Mucosa of descending colon (tissue), 3 donors: ENCODE measurements around the gene DGKD. TPM values are rescaled to one million over a fixed set of nuclear protein-coding genes. Genes with fewer than 3 reads are reported as not detected.

Experiments
- ATAC-seq: fragments of 200-7000 bp; cut with Tn5 transposase; one replicate; pipeline ENCODE4 v1.9.1; 2020; ENCODE audit warnings: mild to moderate bottlenecking, moderate library complexity
- DNase-seq, 3 donors: peaks; one replicate each; pipeline ENCODE4 v3.0.0-alpha.2; 2020
- H3K36me3 ChIP-seq: fragments of 200-600 bp; one replicate; pipeline ENCODE4 v1.8.0; 2021; ENCODE audit warnings: low read depth, mild to moderate bottlenecking
- H3K4me1 ChIP-seq: fragments of 200-600 bp; one replicate; pipeline ENCODE4 v1.8.0; 2021; ENCODE audit warnings: low read depth, mild to moderate bottlenecking
- H3K4me3 ChIP-seq: fragments of 200-600 bp; one replicate; pipeline ENCODE4 v1.8.0; 2021; ENCODE audit warnings: mild to moderate bottlenecking
- H3K9me3 ChIP-seq: fragments of 200-600 bp; one replicate; pipeline ENCODE4 v1.8.0; 2021; ENCODE audit warnings: mild to moderate bottlenecking
- intact Hi-C, 2 donors: fragments of 100-400 bp; cut with DNase I in 1 of 2; cut with micrococcal nuclease in 1 of 2; formaldehyde crosslinking; loops; one replicate each; pipeline versions ENCODE4 v1.11.0 to v1.11.1; 2022; cut with DNase I, micrococcal nuclease
- total RNA-seq, 3 donors: library from RNA; stranded (reverse); fragmentation: NEBNext Ultra II Directional in 2 of 3; extraction: Animal tissue kit (Norgen Biotek cat#: 25700) in 2 of 3; gene quantifications; one replicate each; pipeline versions ENCODE4 v1.2.1 to v1.2.4, GENCODE V29; 2021 to 2023
- TF ChIP-seq, protein P1 (sequence below): fragments of 200-600 bp; IDR thresholded peaks from one replicate; pipeline ENCODE4 v1.8.0; 2022; ENCODE audit warnings: antibody characterized with exemption, mild to moderate bottlenecking
- donor health status: DM: no; HTN: no; CAD: no; lungs with moderate emphysema.
- donor health status: DM: no; HTN: no; CAD: no.
- donor health status: DM: no; HTN: yes; CAD: no.

The DGKD gene
- total RNA-seq, 3 donors from 2014 or later = 81.8 to 159 (median 102) TPM

DNA sequence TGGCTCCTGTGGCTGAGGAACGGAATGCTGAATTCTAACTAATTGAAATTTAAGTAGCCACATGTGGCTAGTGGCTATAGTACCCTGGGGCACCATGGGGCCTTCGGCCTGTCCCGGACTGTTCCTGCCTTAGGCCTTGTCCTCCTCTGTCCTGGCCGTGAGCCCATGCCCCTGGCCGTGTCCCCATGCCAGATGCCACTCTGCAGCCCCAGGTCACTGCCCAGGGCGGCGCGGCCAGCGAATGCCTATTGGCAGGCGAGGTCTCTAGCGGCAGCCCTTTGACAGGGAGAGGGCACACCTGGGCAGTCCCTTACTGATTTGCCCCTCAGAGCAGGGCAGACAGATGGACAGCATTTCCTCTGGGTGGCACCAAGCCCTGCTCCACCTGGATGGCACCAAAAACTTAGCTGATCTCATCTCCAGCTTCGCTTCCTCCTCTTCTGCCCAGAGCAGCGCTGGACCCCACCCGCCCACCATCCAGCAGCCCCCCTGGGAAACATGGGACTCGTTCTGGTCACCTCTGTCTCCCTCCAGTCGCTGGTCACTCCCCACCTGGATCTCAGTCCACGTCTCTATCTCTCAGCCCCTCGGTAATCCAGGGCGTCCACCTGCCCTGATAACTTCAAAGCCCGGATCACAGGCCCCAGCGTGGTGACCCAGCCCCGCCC, 1.1 kb upstream of the DGKD start:
- H3K36me3 ChIP-seq = no peaks in the 10 kb centered on the region
- DNase-seq (peak in 2 of 3 donors; percentile 76 to 79), ATAC-seq (no peak)
- no peak overlapping the region for H3K4me3 ChIP-seq
- TF ChIP-seq, protein P1, sequence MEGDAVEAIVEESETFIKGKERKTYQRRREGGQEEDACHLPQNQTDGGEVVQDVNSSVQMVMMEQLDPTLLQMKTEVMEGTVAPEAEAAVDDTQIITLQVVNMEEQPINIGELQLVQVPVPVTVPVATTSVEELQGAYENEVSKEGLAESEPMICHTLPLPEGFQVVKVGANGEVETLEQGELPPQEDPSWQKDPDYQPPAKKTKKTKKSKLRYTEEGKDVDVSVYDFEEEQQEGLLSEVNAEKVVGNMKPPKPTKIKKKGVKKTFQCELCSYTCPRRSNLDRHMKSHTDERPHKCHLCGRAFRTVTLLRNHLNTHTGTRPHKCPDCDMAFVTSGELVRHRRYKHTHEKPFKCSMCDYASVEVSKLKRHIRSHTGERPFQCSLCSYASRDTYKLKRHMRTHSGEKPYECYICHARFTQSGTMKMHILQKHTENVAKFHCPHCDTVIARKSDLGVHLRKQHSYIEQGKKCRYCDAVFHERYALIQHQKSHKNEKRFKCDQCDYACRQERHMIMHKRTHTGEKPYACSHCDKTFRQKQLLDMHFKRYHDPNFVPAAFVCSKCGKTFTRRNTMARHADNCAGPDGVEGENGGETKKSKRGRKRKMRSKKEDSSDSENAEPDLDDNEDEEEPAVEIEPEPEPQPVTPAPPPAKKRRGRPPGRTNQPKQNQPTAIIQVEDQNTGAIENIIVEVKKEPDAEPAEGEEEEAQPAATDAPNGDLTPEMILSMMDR = no peak
- no peaks in the 10 kb centered on the region for H3K9me3 ChIP-seq
- peaks cover 41% of the 10 kb centered on the region for H3K4me1 ChIP-seq
- intact Hi-C loops = loop anchor here in 1 of 2 donors (10.0 kb wide), 1 partner anchor 92 kb away; no protein-coding TSS in a partner anchor

DNA sequence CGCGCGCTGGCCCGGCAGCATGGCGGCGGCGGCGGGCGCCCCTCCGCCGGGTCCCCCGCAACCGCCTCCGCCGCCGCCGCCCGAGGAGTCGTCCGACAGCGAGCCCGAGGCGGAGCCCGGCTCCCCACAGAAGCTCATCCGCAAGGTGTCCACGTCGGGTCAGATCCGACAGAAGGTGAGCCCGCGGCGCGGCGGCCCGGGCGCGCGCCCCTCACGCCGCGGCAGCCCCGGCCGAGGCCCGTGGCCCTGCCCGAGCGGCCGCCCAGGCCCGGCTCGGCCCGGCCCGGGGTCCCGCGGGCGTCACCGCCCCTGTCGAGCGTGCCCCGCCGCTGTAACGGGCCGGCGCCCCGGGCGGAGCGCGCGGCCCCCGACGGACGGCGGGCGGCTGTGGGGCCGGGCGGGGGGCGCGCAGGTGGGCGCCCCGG, 218 bp downstream of the DGKD start:
- peaks cover 29% of the 10 kb centered on the region for H3K4me1 ChIP-seq
- DNase-seq (peak in 1 of 3 donors; percentile 75), ATAC-seq (no peak)
- no peaks in the 10 kb centered on the region for H3K9me3 ChIP-seq
- peak overlapping the region; percentile 44 for H3K4me3 ChIP-seq
- no peaks in the 10 kb centered on the region for H3K36me3 ChIP-seq
- intact Hi-C loops = loop anchor here in 1 of 2 donors (10.0 kb wide), 1 partner anchor 90 kb away; no protein-coding TSS in a partner anchor
- TF ChIP-seq, protein P1 = no peak

DNA sequence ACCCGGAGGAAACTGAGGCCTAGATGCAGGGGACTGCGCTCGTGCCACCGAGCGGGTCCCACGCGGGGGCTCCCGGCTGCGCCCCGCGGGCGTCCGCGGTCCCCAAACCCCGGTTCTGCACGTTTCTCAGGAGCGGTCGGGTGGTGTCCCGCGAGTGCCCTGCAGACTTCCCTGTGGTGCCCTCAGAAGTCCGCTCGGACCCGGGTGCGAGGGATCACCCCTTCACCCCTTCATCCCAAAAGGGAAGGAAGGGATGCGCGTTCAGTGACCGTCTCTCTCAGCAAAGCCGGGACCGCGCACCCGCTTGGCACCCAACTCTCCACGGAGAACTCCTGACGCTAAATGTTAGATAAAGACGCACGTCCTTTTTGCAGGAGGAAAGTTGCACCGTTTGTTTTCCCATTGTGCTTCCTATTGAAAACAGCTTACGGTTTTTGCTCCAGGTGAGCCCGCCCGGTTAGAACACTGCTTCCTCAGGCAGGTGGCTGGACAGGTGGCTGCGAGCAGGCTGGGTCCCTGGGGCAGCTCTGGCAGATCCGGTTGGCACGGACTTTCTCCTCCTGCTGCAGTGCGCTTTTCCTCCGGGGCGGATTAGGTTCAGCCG, 779 bp downstream of the DGKD start:
- Histone ChIP-seq H3K36me3 (no peaks in the 10 kb centered on the region), H3K4me3 (peak overlapping the region; percentile 44), H3K4me1 (peaks cover 25% of the 10 kb centered on the region), H3K9me3 (no peaks in the 10 kb centered on the region)
- peak; percentile 57 to 76 (median 68) for DNase-seq
- intact Hi-C loops = loop anchor here in 1 of 2 donors (10.0 kb wide), 1 partner anchor 90 kb away; no protein-coding TSS in a partner anchor
- ATAC-seq = peak; percentile 41
- TF ChIP-seq, protein P1 = no peak

DNA sequence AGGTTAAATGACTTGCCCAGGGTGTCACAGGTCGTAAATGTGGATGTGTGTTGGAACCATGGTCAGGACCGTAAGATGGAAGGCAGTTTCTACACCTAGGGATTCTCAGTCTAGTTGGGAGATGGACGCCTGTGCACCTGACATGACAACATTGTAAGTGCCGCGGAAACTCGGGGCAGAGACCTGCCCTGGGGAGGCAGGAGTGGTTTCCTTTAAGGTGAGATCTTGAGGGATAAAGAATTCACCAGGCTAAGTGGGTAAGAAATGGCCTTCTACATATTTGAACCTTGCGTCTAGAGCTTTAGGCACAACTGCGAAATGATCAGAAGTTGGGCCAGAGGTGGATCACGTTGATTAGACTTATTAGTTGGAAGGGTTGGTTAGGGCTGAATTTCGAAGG, 1.6 kb downstream of the DGKD start:
- ATAC-seq = no peak
- Histone ChIP-seq H3K9me3 (no peaks in the 10 kb centered on the region), H3K36me3 (no peaks in the 10 kb centered on the region), H3K4me1 (peaks cover 20% of the 10 kb centered on the region), H3K4me3 (no peak overlapping the region)
- no peak for DNase-seq
- TF ChIP-seq, protein P1 = no peak
- intact Hi-C loops = loop anchor here in 1 of 2 donors (10.0 kb wide), 1 partner anchor 89 kb away; no protein-coding TSS in a partner anchor

DNA sequence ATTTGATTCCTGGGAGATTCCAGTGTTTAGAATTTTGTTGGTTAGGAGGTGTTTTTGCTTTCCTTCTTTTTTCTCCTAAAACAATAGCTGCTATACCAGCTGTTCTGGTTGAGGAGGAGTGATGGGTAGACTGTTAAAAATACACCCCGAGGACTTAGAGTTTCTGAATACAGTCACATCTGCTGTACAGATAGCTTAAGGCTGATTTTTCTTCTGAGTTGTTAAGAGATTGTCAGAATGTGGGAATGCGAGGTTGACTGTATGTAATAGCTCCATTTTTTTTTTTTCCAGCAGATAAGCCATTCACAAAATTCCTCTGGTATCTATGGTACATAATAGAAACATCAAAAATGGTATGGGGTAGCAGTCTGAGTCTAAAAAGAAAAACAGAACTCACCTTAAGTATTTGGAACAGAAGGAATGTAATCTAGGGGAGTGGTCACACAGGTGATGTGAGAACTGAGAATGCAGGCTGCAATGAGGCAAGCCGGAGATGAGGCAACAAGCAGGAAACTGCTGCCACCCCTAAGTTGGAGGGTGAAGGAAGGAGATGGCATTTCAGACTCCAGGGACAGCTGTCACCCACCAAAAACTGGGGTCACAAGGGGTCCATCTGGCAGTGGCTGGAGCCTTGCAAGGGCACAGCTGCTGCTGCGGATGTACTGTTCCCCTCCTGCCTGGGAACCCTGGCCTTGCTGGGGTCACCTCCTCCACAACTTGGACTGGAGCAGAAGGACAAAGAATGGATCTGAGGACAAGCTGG, 2.4 kb downstream of the DGKD start:
- TF ChIP-seq, protein P1 = no peak
- DNase-seq = no peak
- no peaks in the 10 kb centered on the region for H3K9me3 ChIP-seq
- no peak for ATAC-seq
- H3K36me3 ChIP-seq = no peaks in the 10 kb centered on the region
- H3K4me3 ChIP-seq = no peak overlapping the region
- H3K4me1 ChIP-seq = peaks cover 20% of the 10 kb centered on the region
- intact Hi-C loops = loop anchor here in 1 of 2 donors (10.0 kb wide), 1 partner anchor 88 kb away; no protein-coding TSS in a partner anchor
